Right lung (tissue), 5 donors: ENCODE measurements around the gene IL17RD. TPM values are rescaled to one million over a fixed set of nuclear protein-coding genes. Genes with fewer than 3 reads are reported as not detected.

Experiments
- polyA plus RNA-seq, 5 donors: library from polyadenylated mRNA; unstranded; fragments of 120-200 nt; gene quantifications; one replicate each; pipeline versions ENCODE4 v1.2.1 to v1.2.3, GENCODE V29; 2013; ENCODE audit warnings: inconsistent platforms in 1 of 5, low replicate concordance in 1 of 5; ENCODE audit not compliant: insufficient read length in 5 of 5, insufficient read depth in 1 of 5

IL17RD gene
- polyA plus RNA-seq, 5 donors, result 9.3 to 12.2 (median 10.9) TPM

Other genes starting within 250 kb of the IL17RD start
- not detected for gene SPATA12, start 104.7 kb downstream of the IL17RD start, polyA plus RNA-seq
- 1 to 10 TPM; 3.3 to 4.9 (median 3.9) TPM for gene HESX1, start 34.6 kb upstream of the IL17RD start, polyA plus RNA-seq
- gene APPL1, start 62.4 kb upstream of the IL17RD start, polyA plus RNA-seq, result 10 to 100 TPM; 31.2 to 51.0 (median 47.9) TPM
- 1 to 10 TPM in 4 of 5 donors, under 1 TPM in 1; 0.96 to 2.0 (median 1.9) TPM for gene ASB14, start 127.3 kb upstream of the IL17RD start, polyA plus RNA-seq